A549 (cell line): Measurements from ENCODE around the gene SCG5. TPM values are rescaled to one million over a fixed set of nuclear protein-coding genes. Genes with fewer than 3 reads are reported as not detected.

Source experiments
- ATAC-seq, 2 experiments: fragments of 200-7000 bp in 1 of 2; fragments of >200 bp in 1 of 2; cut with Nextera tagmentation in 1 of 2; cut with Tn5 transposase in 1 of 2; 3 replicates each; pipeline versions ENCODE4 v1.8.0 to v1.9.1; 2018 to 2020; ENCODE audit warnings: mild to moderate bottlenecking in 1 of 2, moderate library complexity in 1 of 2
- CTCF ChIA-PET: fragments of 300-600 bp; sonication (Branson Sonifier 250); formaldehyde crosslinking; extraction: SDS; loops from one replicate; lab custom pipeline; 2021; ENCODE audit warnings: antibody characterized with exemption, inconsistent platforms; lab: Yijun Ruan, JAX
- POLR2A ChIA-PET: fragments of 350-600 bp; formaldehyde crosslinking; extraction: SDS; loops from one replicate; lab custom pipeline; 2021; ENCODE audit warnings: antibody characterized with exemption, inconsistent platforms; lab: Yijun Ruan, JAX
- DNase-seq, 2 experiments: peaks; one replicate each; pipeline versions ENCODE4 v3.0.0 to v3.0.0-alpha.2; 2011 to 2016; ENCODE audit warnings: low read depth in 1 of 2, low spot score in 1 of 2
- FAIRE-seq: peaks from 2 replicates; lab custom pipeline; 2011; peaks lifted over from hg19 to GRCh38; lab: Jason Lieb, UNC
- H3K27ac ChIP-seq, 2 experiments: fragments of >200 bp; sonication (Bioruptor Twin); formaldehyde crosslinking; 3 replicates each; pipeline ENCODE4 v1.5.1; 2016 to 2017
- H3K4me1 ChIP-seq: fragments of >200 bp; sonication (Bioruptor Twin); formaldehyde crosslinking; 3 replicates; pipeline ENCODE4 v1.6.1; 2016
- H3K4me2 ChIP-seq: fragments of >200 bp; sonication (Bioruptor Twin); formaldehyde crosslinking; 3 replicates; pipeline ENCODE4 v1.6.1; 2016
- H3K4me3 ChIP-seq: fragments of >200 bp; sonication (Bioruptor Twin); formaldehyde crosslinking; 3 replicates; pipeline ENCODE4 v1.5.1; 2016
- H3K9me3 ChIP-seq: fragments of >200 bp; sonication (Bioruptor Twin); formaldehyde crosslinking; 3 replicates; pipeline ENCODE4 v1.6.1; 2016
- BCL3 ChIP-seq: fragments of >200 bp; sonication (Bioruptor Twin); formaldehyde crosslinking; IDR thresholded peaks from 3 replicates; pipeline ENCODE4 v1.6.1; 2016
- CBX2 ChIP-seq: fragments of 200-600 bp; sonication (generic); IDR thresholded peaks from 2 replicates; pipeline ENCODE4 v1.6.1; 2016; ENCODE audit warnings: low read depth, mild to moderate bottlenecking, borderline replicate concordance
- CEBPB ChIP-seq, 2 experiments: fragments of >200 bp in 1 of 2; sonication (Bioruptor Twin) in 1 of 2; formaldehyde crosslinking in 1 of 2; IDR thresholded peaks; 2 replicates each; pipeline ENCODE4 v1.6.1; 2012 to 2016
- CHD4 ChIP-seq: fragments of 200-600 bp; sonication (generic); IDR thresholded peaks from 2 replicates; pipeline ENCODE4 v1.6.1; 2016; ENCODE audit warnings: antibody characterized with exemption, mild to moderate bottlenecking, borderline replicate concordance
- CTCF ChIP-seq: fragments of >200 bp; sonication (Bioruptor Twin); formaldehyde crosslinking; IDR thresholded peaks from 3 replicates; pipeline ENCODE4 v1.5.1; 2016
- E2F6 ChIP-seq: IDR thresholded peaks from 2 replicates; pipeline ENCODE4 v1.6.1; 2012; ENCODE audit warnings: low read depth, borderline replicate concordance
- EHMT2 ChIP-seq: fragments of 200-600 bp; sonication (generic); IDR thresholded peaks from 2 replicates; pipeline ENCODE4 v1.6.1; 2016; ENCODE audit warnings: antibody characterized with exemption, low read depth, mild to moderate bottlenecking, moderate library complexity
- ELK1 ChIP-seq: fragments of 150-350 bp; IDR thresholded peaks from 2 replicates; pipeline ENCODE4 v1.6.1; 2014; ENCODE audit warnings: low read depth, mild to moderate bottlenecking, low read length
- ESRRA ChIP-seq: fragments of 150-350 bp; IDR thresholded peaks from 2 replicates; pipeline ENCODE4 v1.6.1; 2014; ENCODE audit warnings: mild to moderate bottlenecking, low read length, borderline replicate concordance
- FOSB ChIP-seq: fragments of 250-450 bp; sonication (Bioruptor Pico); IDR thresholded peaks from 2 replicates; pipeline ENCODE4 v1.5.0; 2020; ENCODE audit warnings: mild to moderate bottlenecking, moderate library complexity
- GATA3 ChIP-seq: IDR thresholded peaks from 2 replicates; pipeline ENCODE4 v1.6.1; 2012; ENCODE audit warnings: borderline replicate concordance
- HES2 ChIP-seq: fragments of >200 bp; sonication (Bioruptor Twin); formaldehyde crosslinking; IDR thresholded peaks from 2 replicates; pipeline ENCODE4 v1.6.1; 2016
- HEYL ChIP-seq: fragments of 250-450 bp; sonication (Bioruptor Pico); IDR thresholded peaks from 2 replicates; pipeline ENCODE4 v1.8.0; 2021; ENCODE audit warnings: mild to moderate bottlenecking, moderate library complexity
- HMGXB4 ChIP-seq: fragments of 250-450 bp; sonication (Bioruptor Pico); IDR thresholded peaks from 2 replicates; pipeline ENCODE4 v1.5.0; 2021; ENCODE audit warnings: mild to moderate bottlenecking, moderate library complexity, borderline replicate concordance
- PBX3 ChIP-seq: IDR thresholded peaks from 2 replicates; pipeline ENCODE4 v1.6.1; 2012
- PHF8 ChIP-seq: fragments of 200-600 bp; sonication (generic); IDR thresholded peaks from 2 replicates; pipeline ENCODE4 v1.6.1; 2016; ENCODE audit warnings: low read depth, mild to moderate bottlenecking, antibody characterized with exemption, moderate library complexity, borderline replicate concordance
- RFX5 ChIP-seq: fragments of 450-650 bp; IDR thresholded peaks from 2 replicates; pipeline ENCODE4 v1.7.1; 2014; ENCODE audit warnings: antibody characterized with exemption, mild to moderate bottlenecking, moderate library complexity
- SMC3 ChIP-seq: fragments of >200 bp; sonication (Bioruptor Twin); formaldehyde crosslinking; IDR thresholded peaks from 3 replicates; pipeline ENCODE4 v1.6.1; 2018; ENCODE audit warnings: inconsistent platforms
- USF2 ChIP-seq: fragments of 450-650 bp; IDR thresholded peaks from 2 replicates; pipeline ENCODE4 v1.6.1; 2014; ENCODE audit warnings: antibody characterized with exemption
- ZC3H11A ChIP-seq: fragments of 450-650 bp; IDR thresholded peaks from 2 replicates; pipeline ENCODE4 v1.6.1; 2014; ENCODE audit warnings: antibody characterized with exemption, mild to moderate bottlenecking
- WGBS: methylation state at CpG from one replicate; pipeline ENCODE4 v1.1.6; 2017; ENCODE audit errors: missing lambda C conversion rate; 5-methylcytosine and 5-hydroxymethylcytosine counted together
- polyA plus RNA-seq, 4 experiments: library from polyadenylated mRNA; depleted of rRNA in 3 of 4; stranded (reverse); fragments of >200 nt; fragmentation: RNase III in 1 of 4; extraction: RNeasy Plus Mini Kit Qiagen cat#74134 plus additional on column Dnase treatment in 1 of 4; gene quantifications; 2 replicates in 3 of 4; 3 replicates in 1 of 4; pipeline ENCODE4 v1.2.3, GENCODE V29; 2011 to 2017

Gene SCG5
- polyA plus RNA-seq, 2 of the 4 experiments (the other 2 are of a cell fraction), result 1.4 to 9.4 TPM

GRCh38 chr15:32667321-32667720 is 25.8 kb downstream of the SCG5 start:
- no peak for FAIRE-seq
- 94% methylated on average over 6 of the region's 6 CpGs for WGBS
- TF ChIP-seq RFX5, result no peak
- no peak for TF ChIP-seq FOSB (CRISPR knock-in tag)
- TF ChIP-seq CBX2, result no peak
- TF ChIP-seq CTCF, result no peak
- no peak for TF ChIP-seq USF2
- TF ChIP-seq SMC3, result no peak
- TF ChIP-seq BCL3, result no peak
- no peak for TF ChIP-seq HMGXB4 (CRISPR knock-in tag)
- TF ChIP-seq CEBPB (IDR thresholded peaks at IDR 0.05), result no peak
- TF ChIP-seq PBX3, result no peak
- TF ChIP-seq ESRRA, result no peak
- no peak for TF ChIP-seq E2F6
- TF ChIP-seq PHF8, result no peak
- TF ChIP-seq HEYL, result no peak
- TF ChIP-seq HES2, result no peak
- no peak for TF ChIP-seq CHD4
- TF ChIP-seq ZC3H11A, result no peak
- no peak for TF ChIP-seq GATA3
- no peak for TF ChIP-seq EHMT2
- no peak for TF ChIP-seq ELK1
- TF ChIP-seq, all 56 proteins: peak for 0
- no peak overlapping the region for H3K4me3 ChIP-seq
- ATAC-seq (no peak), DNase-seq (no peak)
- ChIA-PET CTCF (interaction anchor here (0.6 to 16.6 kb wide), 7 partner anchors 17 to 329 kb away, joined by 3 to 374 read pairs (median 11); no protein-coding TSS in a partner anchor), POLR2A (no interaction called here)
- H3K9me3 ChIP-seq, result no peaks in the 10 kb centered on the region
- no peak overlapping the region for H3K4me2 ChIP-seq
- no peak overlapping the region for H3K27ac ChIP-seq
- H3K4me1 ChIP-seq, result peaks cover 22% of the 10 kb centered on the region; the same call in 2 of the 3 replicates
